B cell (primary cell): ENCODE data around the gene RBM38. TPM values are rescaled to one million over a fixed set of nuclear protein-coding genes. Genes with fewer than 3 reads are reported as not detected.

Source experiments
- ATAC-seq: fragments of 200-7000 bp; cut with Tn5 transposase; one replicate; pipeline ENCODE4 v1.10.0; 2021; ENCODE audit warnings: low read depth, mild to moderate bottlenecking, moderate number of reproducible peaks, moderate library complexity
- CTCF ChIA-PET: fragments of 350-600 bp; sonication (Branson Sonifier 250); formaldehyde crosslinking; loops from one replicate; lab custom pipeline; 2021; ENCODE audit warnings: antibody characterized with exemption, inconsistent platforms; lab: Charles Lee
- POLR2A ChIA-PET: fragments of 350-600 bp; sonication (Branson Sonifier 250); formaldehyde crosslinking; loops from one replicate; lab custom pipeline; 2021; ENCODE audit warnings: antibody characterized with exemption; lab: Charles Lee
- DNase-seq: peaks from one replicate; pipeline ENCODE4 v3.0.0; 2013
- H2AFZ ChIP-seq: 2 replicates; pipeline ENCODE4 v1.6.1; 2012; ENCODE audit warnings: mild to moderate bottlenecking, low read depth, low read length; ENCODE audit not compliant: insufficient read depth, poor library complexity, severe bottlenecking
- H3K27ac ChIP-seq, 2 donors: 1 replicate in 1 of 2; 2 replicates in 1 of 2; pipeline ENCODE4 v1.5.1; 2012 to 2013; ENCODE audit warnings: low read length in 2 of 2, mild to moderate bottlenecking in 2 of 2, moderate library complexity in 1 of 2
- H3K27me3 ChIP-seq, 4 experiments: fragments of 200-600 bp in 1 of 4; sonication (generic) in 1 of 4; replicated peaks in 1 of 4; 1 replicate in 2 of 4; 2 replicates in 2 of 4; pipeline versions ENCODE4 v1.6.1 to v1.7.0; 2013 to 2016; ENCODE audit warnings: low read length in 3 of 4, mild to moderate bottlenecking in 2 of 4, mixed read lengths in 1 of 4, moderate library complexity in 1 of 4; ENCODE audit not compliant: insufficient read depth in 4 of 4, control insufficient read depth in 3 of 4; ENCODE audit errors: control extremely low read depth in 1 of 4
- H3K36me3 ChIP-seq, 2 experiments: replicated peaks in 1 of 2; 1 replicate in 1 of 2; 2 replicates in 1 of 2; pipeline versions ENCODE4 v1.6.1 to v1.7.1; 2013; ENCODE audit warnings: low read length in 1 of 2; ENCODE audit not compliant: insufficient read depth in 2 of 2, control insufficient read depth in 1 of 2; ENCODE audit errors: control extremely low read depth in 1 of 2, extremely low read depth in 1 of 2
- H3K4me1 ChIP-seq, 2 donors: fragments of 200-600 bp in 1 of 2; sonication (generic) in 1 of 2; 1 replicate in 1 of 2; 2 replicates in 1 of 2; pipeline versions ENCODE4 v1.5.1 to v1.6.1; 2013 to 2017; ENCODE audit warnings: low read length in 2 of 2; ENCODE audit not compliant: control insufficient read depth in 2 of 2, insufficient read depth in 2 of 2
- H3K4me2 ChIP-seq: replicated peaks from 2 replicates; pipeline ENCODE3; 2012; ENCODE audit warnings: mild to moderate bottlenecking, low read depth, low read length; ENCODE audit not compliant: poor library complexity, severe bottlenecking
- H3K4me3 ChIP-seq, 5 experiments: fragments of 200-600 bp in 1 of 5; sonication (generic) in 1 of 5; 1 replicate in 3 of 5; 2 replicates in 2 of 5; pipeline versions ENCODE4 v1.5.1 to v1.7.0; 2011 to 2016; ENCODE audit warnings: low read length in 4 of 5, mild to moderate bottlenecking in 4 of 5, low read depth in 2 of 5, control low read depth in 1 of 5, moderate library complexity in 1 of 5; ENCODE audit not compliant: insufficient read depth in 1 of 5; ENCODE audit errors: control extremely low read depth in 1 of 5, extremely low read depth in 1 of 5
- H3K79me2 ChIP-seq: fragments of 200-600 bp; sonication (generic); one replicate; pipeline ENCODE4 v1.6.0; 2016; ENCODE audit warnings: low read length; ENCODE audit not compliant: control insufficient read depth, insufficient read depth
- H3K9ac ChIP-seq: fragments of 200-600 bp; sonication (generic); 2 replicates; pipeline ENCODE4 v1.6.1; 2017; ENCODE audit warnings: mild to moderate bottlenecking, low read length, moderate library complexity
- H3K9me3 ChIP-seq, 3 donors: one replicate each; pipeline versions ENCODE4 v1.6.1 to v1.7.1; 2013; ENCODE audit warnings: low read length in 2 of 3; ENCODE audit not compliant: control insufficient read depth in 2 of 3, insufficient read depth in 1 of 3; ENCODE audit errors: control extremely low read depth in 1 of 3
- H4K20me1 ChIP-seq: 2 replicates; pipeline ENCODE4 v1.6.0; 2012; ENCODE audit warnings: mild to moderate bottlenecking, low read length; ENCODE audit not compliant: insufficient read depth, control insufficient read depth, poor library complexity, severe bottlenecking
- H3K27ac Mint-ChIP-seq: one replicate; pipeline ENCODE4 v1.8.0; 2021; ENCODE audit warnings: mixed read lengths
- H3K27me3 Mint-ChIP-seq: one replicate; pipeline ENCODE4 v1.8.0; 2021; ENCODE audit warnings: mixed read lengths
- H3K4me1 Mint-ChIP-seq: one replicate; pipeline ENCODE4 v1.8.0; 2021; ENCODE audit warnings: mixed read lengths
- H3K4me3 Mint-ChIP-seq: one replicate; pipeline ENCODE4 v1.8.0; 2021; ENCODE audit warnings: mixed read lengths
- H3K9me3 Mint-ChIP-seq: one replicate; pipeline ENCODE4 v1.8.0; 2022; ENCODE audit warnings: mixed read lengths; ENCODE audit not compliant: insufficient read depth
- CTCF ChIP-seq: fragments of 200-600 bp; IDR thresholded peaks from one replicate; pipeline ENCODE4 v1.8.0; 2022; ENCODE audit warnings: antibody characterized with exemption, mild to moderate bottlenecking
- EZH2 ChIP-seq: IDR thresholded peaks from 2 replicates; pipeline ENCODE4 v1.6.1; 2012; ENCODE audit warnings: borderline replicate concordance, low read depth, mild to moderate bottlenecking, moderate library complexity, low read length; ENCODE audit not compliant: insufficient read depth, poor library complexity, severe bottlenecking
- WGBS: methylation state at CpG from one replicate; pipeline ENCODE4 v1.1.5; 2013; ENCODE audit warnings: missing lambda C conversion rate; ENCODE audit not compliant: insufficient coverage; 5-methylcytosine and 5-hydroxymethylcytosine counted together
- intact Hi-C: fragments of 100-400 bp; cut with micrococcal nuclease; formaldehyde crosslinking; loops from one replicate; pipeline ENCODE4 v1.10.0; 2022
- polyA plus RNA-seq: library from polyadenylated mRNA; depleted of rRNA; stranded (reverse); fragments of >200 nt; gene quantifications from 2 replicates; pipeline ENCODE4 v1.2.3, GENCODE V29; 2012
- total RNA-seq, 2 donors: library from RNA; stranded (reverse); fragments of 120-200 nt in 1 of 2; gene quantifications; 1 replicate in 1 of 2; 2 replicates in 1 of 2; pipeline versions ENCODE4 v1.2.3 to v1.2.4, GENCODE V29; 2013 to 2022

The RBM38 gene
- total and polyA plus RNA-seq, 2 donors (not counting 1 experiment from before 2014, with no cell fraction given) = 198 to 225 TPM

GRCh38 chr20:57383447-57384347 lies 7.5 kb upstream of the RBM38 start:
- H4K20me1 ChIP-seq = no peaks in the 10 kb centered on the region
- Mint-ChIP-seq H3K27ac (peak overlapping the region; percentile 10), H3K9me3 (no peaks in the 10 kb centered on the region), H3K27me3 (no peaks in the 10 kb centered on the region), H3K4me3 (no peak overlapping the region), H3K4me1 (peaks cover 13% of the 10 kb centered on the region)
- peaks cover 0 to 20% of the 10 kb centered on the region in 2 experiments for H3K36me3 ChIP-seq
- TF ChIP-seq CTCF (no peak), EZH2 (no peak)
- H3K27me3 ChIP-seq = no peaks in the 10 kb centered on the region
- ATAC-seq = no peak
- intact Hi-C loops = loop anchor here (10.0 kb wide), 1 partner anchor 51 kb away; no protein-coding TSS in a partner anchor
- no peak overlapping the region for H3K27ac ChIP-seq
- H2AFZ ChIP-seq = no peak overlapping the region
- 97% methylated on average over 9 of the region's 20 CpGs for WGBS
- no peak overlapping the region for H3K4me3 ChIP-seq
- DNase-seq = no peak
- ChIA-PET CTCF (interaction anchor here (0.7 to 8.1 kb wide), 12 partner anchors 9 to 211 kb away, joined by 3 to 69 read pairs (median 4); no protein-coding TSS in a partner anchor), POLR2A (interaction anchor here (1.2 to 1.5 kb wide), 2 partner anchors 9 to 93 kb away, joined by 6 to 8 read pairs; no protein-coding TSS in a partner anchor)
- no peaks in the 10 kb centered on the region for H3K79me2 ChIP-seq
- no peaks in the 10 kb centered on the region for H3K9me3 ChIP-seq
- H3K9ac ChIP-seq = no peak overlapping the region
- peaks cover 2 to 8% of the 10 kb centered on the region in 2 donors for H3K4me1 ChIP-seq
- no peak overlapping the region for H3K4me2 ChIP-seq

- peaks cover 17% of the 10 kb centered on the region for H3K4me1 Mint-ChIP-seq
- no peaks in the 10 kb centered on the region for H3K9me3 ChIP-seq
- H3K27ac ChIP-seq = no peak overlapping the region
- WGBS = 95% methylated on average over 8 of the region's 8 CpGs
- CTCF ChIA-PET = interaction anchor here (0.9 to 8.1 kb wide), 8 partner anchors 8 to 114 kb away, joined by 3 to 69 read pairs (median 4); no protein-coding TSS in a partner anchor
- H3K27me3 Mint-ChIP-seq = no peaks in the 10 kb centered on the region
- peak overlapping the region; percentile 46 for H3K27ac Mint-ChIP-seq
- H3K79me2 ChIP-seq = no peaks in the 10 kb centered on the region
- no peak for DNase-seq
- H3K4me3 ChIP-seq = no peak overlapping the region
- no peak overlapping the region for H2AFZ ChIP-seq
- intact Hi-C loops = loop anchor here (10.0 kb wide), 1 partner anchor 50 kb away; no protein-coding TSS in a partner anchor
- POLR2A ChIA-PET = no interaction called here
- ATAC-seq = no peak
- H3K9ac ChIP-seq = no peak overlapping the region
- H3K9me3 Mint-ChIP-seq = no peaks in the 10 kb centered on the region
- H3K4me2 ChIP-seq = no peak overlapping the region
- no peaks in the 10 kb centered on the region for H4K20me1 ChIP-seq
- H3K4me1 ChIP-seq = peaks cover 8 to 15% of the 10 kb centered on the region in 2 donors
- no peaks in the 10 kb centered on the region for H3K27me3 ChIP-seq
- TF ChIP-seq CTCF (no peak), EZH2 (no peak)
- H3K36me3 ChIP-seq = peaks cover 0 to 16% of the 10 kb centered on the region in 2 experiments
- no peak overlapping the region for H3K4me3 Mint-ChIP-seq
Measured at GRCh38 chr20:57384486-57384885, 6.7 kb upstream of the RBM38 start.
